Measurements from ENCODE around the gene TEX9.

The TEX9 gene

GRCh38 chr15:56454836-56455235 is 89.6 kb downstream of the TEX9 start:
- no peak overlapping the region for H3K27ac ChIP-seq (ENCODE audit: low read length)
- no peak overlapping the region for H3K4me3 ChIP-seq (ENCODE audit: low read depth in 1 of 2, low read length in 2 of 2)
- no peaks in the 10 kb centered on the region for H3K27me3 ChIP-seq (ENCODE audit: low read depth, low read length)
- H3K4me1 ChIP-seq (ENCODE audit: control insufficient read depth in 1 of 2, insufficient read depth in 2 of 2, low read length in 2 of 2) = no peaks in the 10 kb centered on the region
- H3K36me3 ChIP-seq (ENCODE audit: control insufficient read depth in 1 of 2, insufficient read depth in 2 of 2, low read length in 2 of 2) = no peaks in the 10 kb centered on the region
- H3K9me3 ChIP-seq (ENCODE audit: control insufficient read depth in 1 of 2, low read length in 2 of 2) = no peaks in the 10 kb centered on the region

GRCh38 chr15:56456229-56456628 is 91.0 kb downstream of the TEX9 start:
- no peaks in the 10 kb centered on the region for H3K9me3 ChIP-seq (ENCODE audit: control insufficient read depth in 1 of 2, low read length in 2 of 2)
- H3K27me3 ChIP-seq (ENCODE audit: low read depth, low read length) = no peaks in the 10 kb centered on the region
- H3K4me1 ChIP-seq (ENCODE audit: control insufficient read depth in 1 of 2, insufficient read depth in 2 of 2, low read length in 2 of 2) = no peaks in the 10 kb centered on the region
- no peak overlapping the region for H3K27ac ChIP-seq (ENCODE audit: low read length)
- H3K36me3 ChIP-seq (ENCODE audit: control insufficient read depth in 1 of 2, insufficient read depth in 2 of 2, low read length in 2 of 2) = no peaks in the 10 kb centered on the region
- no peak overlapping the region for H3K4me3 ChIP-seq (ENCODE audit: low read depth in 1 of 2, low read length in 2 of 2)

DNA sequence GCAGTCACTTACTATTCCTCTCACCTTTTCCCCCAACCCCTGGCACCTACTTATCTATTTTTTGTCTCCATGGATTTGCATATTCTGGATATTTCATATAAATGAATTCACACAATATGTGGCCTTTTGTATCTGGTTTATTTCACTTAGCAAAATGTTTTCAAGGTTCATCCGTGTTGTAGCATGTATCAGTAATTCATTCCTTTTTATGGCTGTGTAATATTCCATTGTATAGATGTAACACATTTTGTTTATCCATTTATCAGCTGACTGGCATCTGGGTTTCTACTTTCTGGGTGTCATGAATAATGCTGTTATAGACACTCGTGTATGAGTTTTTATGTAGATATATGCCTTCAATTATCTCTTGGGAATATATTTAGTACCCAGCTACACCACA is 93.9 kb downstream of the TEX9 start:
- Histone ChIP-seq H3K9me3 (ENCODE audit: control insufficient read depth in 1 of 2, low read length in 2 of 2) (no peaks in the 10 kb centered on the region), H3K27ac (ENCODE audit: low read length) (no peak overlapping the region), H3K4me1 (ENCODE audit: control insufficient read depth in 1 of 2, insufficient read depth in 2 of 2, low read length in 2 of 2) (no peaks in the 10 kb centered on the region), H3K4me3 (ENCODE audit: low read depth in 1 of 2, low read length in 2 of 2) (no peak overlapping the region), H3K27me3 (ENCODE audit: low read depth, low read length) (no peaks in the 10 kb centered on the region), H3K36me3 (ENCODE audit: control insufficient read depth in 1 of 2, insufficient read depth in 2 of 2, low read length in 2 of 2) (no peaks in the 10 kb centered on the region)

DNA sequence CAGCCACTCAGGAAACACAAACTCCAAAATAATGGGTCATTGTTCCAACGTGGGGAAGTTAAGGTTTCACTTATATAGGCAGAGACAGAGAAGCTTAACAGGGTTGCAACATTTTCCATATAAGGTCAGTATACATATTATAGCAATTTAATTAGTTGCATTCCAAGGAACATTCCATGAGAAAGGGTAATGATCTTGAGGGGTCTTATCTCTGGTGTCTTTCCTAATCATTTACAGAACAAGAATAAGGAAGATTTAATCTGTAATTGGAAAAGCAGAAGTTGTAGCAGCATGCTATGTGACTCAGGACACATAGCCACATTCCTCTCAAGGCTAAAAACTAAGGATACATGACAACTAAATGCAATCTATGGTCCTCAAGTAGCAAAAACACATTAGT is 94.8 kb downstream of the TEX9 start:
- H3K27ac ChIP-seq (ENCODE audit: low read length) = no peak overlapping the region

GRCh38 chr15:56460947-56461346 is 95.7 kb downstream of the TEX9 start:
- H3K4me3 ChIP-seq (ENCODE audit: low read depth in 1 of 2, low read length in 2 of 2) = no peak overlapping the region
- H3K27ac ChIP-seq (ENCODE audit: low read length) = no peak overlapping the region
- no peaks in the 10 kb centered on the region for H3K27me3 ChIP-seq (ENCODE audit: low read depth, low read length)
- no peaks in the 10 kb centered on the region for H3K36me3 ChIP-seq (ENCODE audit: control insufficient read depth in 1 of 2, insufficient read depth in 2 of 2, low read length in 2 of 2)
- no peaks in the 10 kb centered on the region for H3K9me3 ChIP-seq (ENCODE audit: control insufficient read depth in 1 of 2, low read length in 2 of 2)
- H3K4me1 ChIP-seq (ENCODE audit: control insufficient read depth in 1 of 2, insufficient read depth in 2 of 2, low read length in 2 of 2) = peaks cover 0 to 12% of the 10 kb centered on the region in 2 donors

More for the DNA sequence above, 94.8 kb downstream of the TEX9 start:
- Histone ChIP-seq H3K4me3 (ENCODE audit: low read depth in 1 of 2, low read length in 2 of 2) (no peak overlapping the region), H3K4me1 (ENCODE audit: control insufficient read depth in 1 of 2, insufficient read depth in 2 of 2, low read length in 2 of 2) (peaks cover 0 to 5% of the 10 kb centered on the region in 2 donors), H3K36me3 (ENCODE audit: control insufficient read depth in 1 of 2, insufficient read depth in 2 of 2, low read length in 2 of 2) (no peaks in the 10 kb centered on the region), H3K9me3 (ENCODE audit: control insufficient read depth in 1 of 2, low read length in 2 of 2) (no peaks in the 10 kb centered on the region), H3K27me3 (ENCODE audit: low read depth, low read length) (no peaks in the 10 kb centered on the region)

DNA sequence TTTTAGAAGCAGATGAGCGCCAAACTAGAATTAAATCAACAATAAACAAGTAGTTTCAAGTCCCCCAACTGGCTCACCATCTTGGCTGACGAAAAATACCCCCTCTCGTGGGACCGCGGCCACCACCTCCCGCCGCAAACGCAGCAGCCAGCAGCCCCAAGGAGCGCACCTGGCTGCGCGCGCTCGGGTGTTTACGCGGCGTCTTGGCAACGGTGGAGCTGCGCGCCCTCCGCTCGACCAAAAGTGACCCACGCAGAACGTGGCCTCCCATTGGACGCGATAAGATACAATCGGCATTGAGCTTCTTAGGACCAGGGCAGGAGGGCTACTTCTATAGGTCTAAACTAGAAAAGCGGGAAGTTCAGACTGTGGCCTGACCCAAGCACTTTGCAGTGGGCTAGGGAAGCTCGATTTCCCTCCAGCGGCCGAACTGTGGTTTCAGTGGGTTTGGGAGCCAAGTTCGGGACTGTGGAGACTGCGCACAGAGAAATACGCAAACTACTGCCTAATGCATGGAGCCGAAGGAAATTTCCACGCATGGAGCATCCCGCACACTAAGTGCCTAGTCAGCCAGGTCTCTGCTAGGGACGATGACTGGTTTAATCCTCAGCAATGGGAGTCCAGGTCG is 99.8 kb downstream of the TEX9 start, which contains the start of gene MNS1:
Gene MNS1 (minus strand): TSS at position 245 of the 628 bp plus-strand sequence. CDS start 165 bp downstream, at position 80.
- no peaks in the 10 kb centered on the region for H3K27me3 ChIP-seq (ENCODE audit: low read depth, low read length)
- H3K4me1 ChIP-seq (ENCODE audit: control insufficient read depth in 1 of 2, insufficient read depth in 2 of 2, low read length in 2 of 2) = peaks cover 0 to 12% of the 10 kb centered on the region in 2 donors
- peak within 1 kb of the TSS; percentile 87 to 95 for H3K4me3 ChIP-seq (ENCODE audit: low read depth in 1 of 2, low read length in 2 of 2)
- H3K36me3 ChIP-seq (ENCODE audit: control insufficient read depth in 1 of 2, insufficient read depth in 2 of 2, low read length in 2 of 2) = no peaks in the 10 kb centered on the region
- H3K27ac ChIP-seq (ENCODE audit: low read length) = peak within 1 kb of the TSS; percentile 34
- H3K9me3 ChIP-seq (ENCODE audit: control insufficient read depth in 1 of 2, low read length in 2 of 2) = no peaks in the 10 kb centered on the region

- Histone ChIP-seq H3K9me3 (ENCODE audit: control insufficient read depth in 1 of 2, low read length in 2 of 2) (no peaks in the 10 kb centered on the region), H3K27ac (ENCODE audit: low read length) (no peak overlapping the region), H3K4me3 (ENCODE audit: low read depth in 1 of 2, low read length in 2 of 2) (no peak overlapping the region), H3K27me3 (ENCODE audit: low read depth, low read length) (no peaks in the 10 kb centered on the region), H3K36me3 (ENCODE audit: control insufficient read depth in 1 of 2, insufficient read depth in 2 of 2, low read length in 2 of 2) (no peaks in the 10 kb centered on the region), H3K4me1 (ENCODE audit: control insufficient read depth in 1 of 2, insufficient read depth in 2 of 2, low read length in 2 of 2) (peaks cover 0 to 12% of the 10 kb centered on the region in 2 donors)
Measured at GRCh38 chr15:56467616-56468015, 102.4 kb downstream of the TEX9 start.

GRCh38 chr15:56468401-56468800 is 103.2 kb downstream of the TEX9 start:
- Histone ChIP-seq H3K27ac (ENCODE audit: low read length) (no peak overlapping the region), H3K27me3 (ENCODE audit: low read depth, low read length) (no peaks in the 10 kb centered on the region), H3K9me3 (ENCODE audit: control insufficient read depth in 1 of 2, low read length in 2 of 2) (no peaks in the 10 kb centered on the region), H3K4me3 (ENCODE audit: low read depth in 1 of 2, low read length in 2 of 2) (peak overlapping the region; percentile 53 to 61), H3K36me3 (ENCODE audit: control insufficient read depth in 1 of 2, insufficient read depth in 2 of 2, low read length in 2 of 2) (no peaks in the 10 kb centered on the region), H3K4me1 (ENCODE audit: control insufficient read depth in 1 of 2, insufficient read depth in 2 of 2, low read length in 2 of 2) (peaks cover 0 to 12% of the 10 kb centered on the region in 2 donors)

- Histone ChIP-seq H3K9me3 (ENCODE audit: control insufficient read depth in 1 of 2, low read length in 2 of 2) (no peaks in the 10 kb centered on the region), H3K4me1 (ENCODE audit: control insufficient read depth in 1 of 2, insufficient read depth in 2 of 2, low read length in 2 of 2) (peaks cover 0 to 10% of the 10 kb centered on the region in 2 donors), H3K36me3 (ENCODE audit: control insufficient read depth in 1 of 2, insufficient read depth in 2 of 2, low read length in 2 of 2) (no peaks in the 10 kb centered on the region), H3K27ac (ENCODE audit: low read length) (no peak overlapping the region), H3K27me3 (ENCODE audit: low read depth, low read length) (no peaks in the 10 kb centered on the region), H3K4me3 (ENCODE audit: low read depth in 1 of 2, low read length in 2 of 2) (no peak overlapping the region)
Measured at GRCh38 chr15:56469483-56469882, 104.3 kb downstream of the TEX9 start.

DNA sequence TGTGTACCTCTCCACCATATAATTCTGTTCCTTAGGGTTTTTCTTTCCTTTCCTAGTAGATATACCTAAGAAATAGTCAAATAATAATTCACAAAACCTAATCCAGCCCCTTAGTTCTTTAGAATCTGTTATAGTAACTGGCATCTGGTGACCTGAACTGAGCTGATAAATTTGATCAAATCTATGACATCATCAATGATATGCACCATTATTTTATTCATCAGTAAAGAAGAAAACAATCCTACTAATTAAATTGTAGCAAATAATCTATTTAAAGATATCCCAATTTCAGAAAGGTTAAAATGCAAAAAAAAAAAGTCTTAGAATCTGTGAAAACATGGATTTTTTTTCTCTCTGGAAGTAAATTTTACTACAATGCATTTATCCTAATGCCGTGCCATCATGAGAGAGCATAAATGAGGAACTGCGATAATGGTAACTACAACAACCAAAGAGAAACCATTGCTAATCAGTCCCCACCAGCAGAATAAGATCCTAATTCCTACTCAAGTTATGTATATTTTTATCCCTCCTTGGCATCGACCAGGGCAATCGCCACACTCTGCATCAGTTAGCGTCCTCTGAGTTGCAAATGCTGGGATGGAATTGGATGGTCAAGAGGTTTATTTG is 106.3 kb downstream of the TEX9 start:
- Histone ChIP-seq H3K27me3 (ENCODE audit: low read depth, low read length) (no peaks in the 10 kb centered on the region), H3K4me3 (ENCODE audit: low read depth in 1 of 2, low read length in 2 of 2) (no peak overlapping the region), H3K36me3 (ENCODE audit: control insufficient read depth in 1 of 2, insufficient read depth in 2 of 2, low read length in 2 of 2) (no peaks in the 10 kb centered on the region), H3K4me1 (ENCODE audit: control insufficient read depth in 1 of 2, insufficient read depth in 2 of 2, low read length in 2 of 2) (no peaks in the 10 kb centered on the region), H3K9me3 (ENCODE audit: control insufficient read depth in 1 of 2, low read length in 2 of 2) (no peaks in the 10 kb centered on the region), H3K27ac (ENCODE audit: low read length) (no peak overlapping the region)

- Histone ChIP-seq H3K27me3 (ENCODE audit: low read depth, low read length) (no peaks in the 10 kb centered on the region), H3K36me3 (ENCODE audit: control insufficient read depth in 1 of 2, insufficient read depth in 2 of 2, low read length in 2 of 2) (no peaks in the 10 kb centered on the region), H3K9me3 (ENCODE audit: control insufficient read depth in 1 of 2, low read length in 2 of 2) (no peaks in the 10 kb centered on the region), H3K4me1 (ENCODE audit: control insufficient read depth in 1 of 2, insufficient read depth in 2 of 2, low read length in 2 of 2) (no peaks in the 10 kb centered on the region), H3K27ac (ENCODE audit: low read length) (no peak overlapping the region), H3K4me3 (ENCODE audit: low read depth in 1 of 2, low read length in 2 of 2) (no peak overlapping the region)
Measured at GRCh38 chr15:56472278-56472677, 107.1 kb downstream of the TEX9 start.

DNA sequence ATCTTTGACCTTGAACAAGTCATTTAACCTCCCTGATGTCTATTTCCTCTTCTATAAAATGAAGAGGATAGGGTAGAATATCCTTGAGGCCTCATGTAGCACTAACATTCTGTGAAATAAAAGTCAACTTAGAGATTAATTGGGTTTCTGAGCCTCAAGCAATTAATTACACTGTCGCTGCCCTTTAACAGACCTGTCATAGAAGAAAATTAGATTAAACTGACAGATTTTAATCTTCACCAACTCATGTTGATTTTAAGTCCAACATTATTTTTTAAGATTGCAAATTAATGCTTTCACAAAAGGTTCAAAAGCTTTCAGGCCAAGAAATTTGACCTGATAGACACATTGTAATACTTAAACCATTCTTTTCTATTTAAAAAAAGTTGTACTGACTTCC is 107.8 kb downstream of the TEX9 start:
- no peak overlapping the region for H3K27ac ChIP-seq (ENCODE audit: low read length)
- H3K9me3 ChIP-seq (ENCODE audit: control insufficient read depth in 1 of 2, low read length in 2 of 2) = peaks cover 0 to under 1% of the 10 kb centered on the region in 2 donors
- H3K4me3 ChIP-seq (ENCODE audit: low read depth in 1 of 2, low read length in 2 of 2) = no peak overlapping the region
- no peaks in the 10 kb centered on the region for H3K36me3 ChIP-seq (ENCODE audit: control insufficient read depth in 1 of 2, insufficient read depth in 2 of 2, low read length in 2 of 2)
- no peaks in the 10 kb centered on the region for H3K4me1 ChIP-seq (ENCODE audit: control insufficient read depth in 1 of 2, insufficient read depth in 2 of 2, low read length in 2 of 2)
- H3K27me3 ChIP-seq (ENCODE audit: low read depth, low read length) = no peaks in the 10 kb centered on the region
